SK-N-MC (cell line): ENCODE results near the gene IQUB.

Experiments
- EZH2 ChIP-seq: fragments of 200-600 bp; sonication (generic); IDR thresholded peaks from one replicate; pipeline ENCODE4 v1.6.1; 2017; ENCODE audit warnings: antibody characterized with exemption
- FOXP2 ChIP-seq: optimal IDR thresholded peaks from 2 replicates; pipeline ENCODE3; 2011; ENCODE audit warnings: mild to moderate bottlenecking, moderate library complexity; ENCODE audit not compliant: insufficient read depth; ENCODE audit errors: extremely low read length, control extremely low read depth
- POLR2AphosphoS5 ChIP-seq: IDR thresholded peaks from 2 replicates; pipeline ENCODE4 v1.6.1; 2012; ENCODE audit warnings: mild to moderate bottlenecking, low read depth, low read length, borderline replicate concordance

GRCh38 chr7:123485187-123485586 lies 49.2 kb downstream of the IQUB start:
- no peak for TF ChIP-seq EZH2
- no peak for TF ChIP-seq FOXP2
- no peak for TF ChIP-seq POLR2AphosphoS5
